ENCODE results near the gene SEC24A.
"Not testable (repeated sequence)": the region's sequence is repeated elsewhere in the genome, so short reads cannot be mapped to it uniquely, and the experiment has no call there.

The SEC24A gene

DNA sequence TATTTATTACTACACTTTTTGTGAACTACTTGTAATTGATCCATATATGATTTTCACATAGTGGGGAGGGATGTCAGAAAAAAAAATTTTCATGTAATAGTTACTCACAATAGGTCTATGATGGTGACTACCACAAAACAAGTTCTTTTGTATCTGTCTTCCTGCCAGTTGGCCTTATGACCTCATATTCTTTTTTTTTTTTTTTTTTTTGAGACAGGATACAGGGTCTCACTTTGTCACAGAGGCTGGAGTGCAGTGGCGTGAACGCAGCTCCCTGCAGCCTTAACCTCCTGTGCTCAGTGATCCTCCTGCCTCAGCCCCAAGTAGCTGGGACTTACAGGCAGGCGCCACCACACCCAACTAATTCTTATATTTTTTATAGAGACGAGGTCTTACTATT, 10.9 kb downstream of the SEC24A start:
- Histone ChIP-seq H3K9me3 (ENCODE audit: control insufficient read depth, low read length) (no peaks in the 10 kb centered on the region), H3K4me1 (ENCODE audit: control insufficient read depth, insufficient read depth, low read length) (peaks cover 17% of the 10 kb centered on the region), H3K36me3 (ENCODE audit: control insufficient read depth, insufficient read depth, low read length) (no peaks in the 10 kb centered on the region), H3K4me3 (ENCODE audit: low read length) (no peak overlapping the region), H3K9ac (ENCODE audit: low read length) (no peak overlapping the region), H3K27me3 (ENCODE audit: control insufficient read depth, insufficient read depth, low read length) (no peaks in the 10 kb centered on the region)

DNA sequence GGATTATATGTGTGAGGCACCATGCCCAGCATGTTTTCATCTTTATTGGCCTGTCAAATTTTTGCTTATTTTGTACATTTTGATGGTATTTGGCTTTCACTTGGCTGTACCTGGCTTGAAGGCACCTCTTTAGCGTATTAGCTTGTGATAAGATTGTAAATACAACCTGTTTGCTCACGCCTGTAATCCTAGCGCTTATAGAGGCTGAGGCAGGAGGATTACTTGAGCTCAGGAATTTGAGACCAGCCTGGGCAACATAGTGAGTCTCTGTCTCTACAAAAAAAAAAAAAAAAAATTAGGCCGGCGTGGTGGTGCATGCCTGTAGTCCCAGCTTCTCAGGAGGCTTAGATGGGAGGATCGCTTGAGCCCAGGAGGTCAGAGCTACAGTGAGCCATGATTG, 11.3 kb downstream of the SEC24A start:
- H3K27me3 ChIP-seq (ENCODE audit: control insufficient read depth, insufficient read depth, low read length), result no peaks in the 10 kb centered on the region
- no peaks in the 10 kb centered on the region for H3K36me3 ChIP-seq (ENCODE audit: control insufficient read depth, insufficient read depth, low read length)
- no peaks in the 10 kb centered on the region for H3K9me3 ChIP-seq (ENCODE audit: control insufficient read depth, low read length)
- H3K9ac ChIP-seq (ENCODE audit: low read length), result no peak overlapping the region
- peaks cover 17% of the 10 kb centered on the region for H3K4me1 ChIP-seq (ENCODE audit: control insufficient read depth, insufficient read depth, low read length)
- H3K4me3 ChIP-seq (ENCODE audit: low read length), result no peak overlapping the region

DNA sequence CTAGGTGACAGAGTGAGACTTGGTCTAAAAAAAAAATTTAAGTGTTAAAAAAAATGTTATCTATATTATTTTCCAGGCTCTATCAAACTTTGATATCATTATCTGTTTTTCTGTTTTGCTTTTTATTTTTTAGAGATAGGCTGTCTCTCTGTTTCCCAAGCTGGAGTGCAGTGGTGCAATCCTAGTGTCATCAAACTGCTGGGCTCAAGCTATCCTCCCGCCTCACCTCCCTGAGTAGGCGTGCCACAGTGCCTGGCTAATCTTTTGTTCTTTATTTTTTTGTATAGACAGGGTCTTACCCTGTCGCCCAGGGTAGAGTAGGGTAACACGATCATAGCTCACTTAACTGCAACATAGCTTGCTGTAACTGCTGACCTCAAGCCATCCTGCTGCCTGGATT, 14.4 kb downstream of the SEC24A start:
- Histone ChIP-seq H3K9ac (ENCODE audit: low read length) (no peak overlapping the region), H3K9me3 (ENCODE audit: control insufficient read depth, low read length) (no peaks in the 10 kb centered on the region), H3K27me3 (ENCODE audit: control insufficient read depth, insufficient read depth, low read length) (no peaks in the 10 kb centered on the region), H3K36me3 (ENCODE audit: control insufficient read depth, insufficient read depth, low read length) (no peaks in the 10 kb centered on the region), H3K4me3 (ENCODE audit: low read length) (no peak overlapping the region), H3K4me1 (ENCODE audit: control insufficient read depth, insufficient read depth, low read length) (peaks cover 17% of the 10 kb centered on the region)

DNA sequence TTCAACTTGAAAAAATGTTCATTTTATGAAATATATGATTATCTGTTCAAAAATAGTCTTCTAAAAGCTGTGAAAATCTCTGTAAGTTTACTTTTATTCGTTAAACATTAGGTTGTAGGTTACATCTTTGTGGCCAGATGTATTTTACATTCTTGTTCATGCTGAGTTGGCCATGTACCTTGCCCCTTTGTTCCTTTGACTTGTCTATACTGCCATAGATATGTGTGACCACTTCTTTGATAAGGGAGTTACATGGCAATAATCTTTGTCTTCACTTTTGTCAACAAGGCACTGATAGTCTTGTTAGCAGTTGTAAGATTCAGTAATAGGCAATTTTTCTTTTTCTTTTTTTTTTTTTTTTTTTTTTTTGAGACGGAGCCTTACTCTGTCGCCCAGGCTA, 15.9 kb downstream of the SEC24A start:
- Histone ChIP-seq H3K36me3 (ENCODE audit: control insufficient read depth, insufficient read depth, low read length) (no peaks in the 10 kb centered on the region), H3K9me3 (ENCODE audit: control insufficient read depth, low read length) (no peaks in the 10 kb centered on the region), H3K4me3 (ENCODE audit: low read length) (no peak overlapping the region)

DNA sequence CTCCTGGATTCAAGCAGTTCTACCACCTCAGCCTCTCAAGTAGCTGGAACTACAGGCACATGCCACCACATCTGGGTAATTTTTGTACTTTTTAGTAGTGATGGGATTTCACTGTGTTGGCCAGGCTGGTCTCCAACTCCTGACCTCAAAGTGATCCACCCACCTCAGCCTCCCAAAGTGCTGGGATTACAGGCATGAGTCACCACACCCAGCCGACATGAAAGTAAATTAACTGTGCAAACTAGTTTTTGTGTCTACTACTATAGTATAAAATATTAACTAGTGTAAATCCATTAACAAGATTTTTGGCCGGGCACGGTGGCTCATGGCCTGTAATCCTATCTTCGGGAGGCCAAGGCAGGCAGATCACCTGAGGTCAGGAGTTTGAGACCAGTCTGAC, 25.0 kb downstream of the SEC24A start:
- not testable (repeated sequence) for H3K4me1 ChIP-seq (ENCODE audit: control insufficient read depth, insufficient read depth, low read length); H3K4me3 ChIP-seq (ENCODE audit: low read length); H3K9ac ChIP-seq (ENCODE audit: low read length); H3K27me3 ChIP-seq (ENCODE audit: control insufficient read depth, insufficient read depth, low read length); H3K36me3 ChIP-seq (ENCODE audit: control insufficient read depth, insufficient read depth, low read length); H3K9me3 ChIP-seq (ENCODE audit: control insufficient read depth, low read length)

More for the DNA sequence above, 15.9 kb downstream of the SEC24A start:
- H3K9ac ChIP-seq (ENCODE audit: low read length), result no peak overlapping the region
- no peaks in the 10 kb centered on the region for H3K27me3 ChIP-seq (ENCODE audit: control insufficient read depth, insufficient read depth, low read length)
- peaks cover 17% of the 10 kb centered on the region for H3K4me1 ChIP-seq (ENCODE audit: control insufficient read depth, insufficient read depth, low read length)

DNA sequence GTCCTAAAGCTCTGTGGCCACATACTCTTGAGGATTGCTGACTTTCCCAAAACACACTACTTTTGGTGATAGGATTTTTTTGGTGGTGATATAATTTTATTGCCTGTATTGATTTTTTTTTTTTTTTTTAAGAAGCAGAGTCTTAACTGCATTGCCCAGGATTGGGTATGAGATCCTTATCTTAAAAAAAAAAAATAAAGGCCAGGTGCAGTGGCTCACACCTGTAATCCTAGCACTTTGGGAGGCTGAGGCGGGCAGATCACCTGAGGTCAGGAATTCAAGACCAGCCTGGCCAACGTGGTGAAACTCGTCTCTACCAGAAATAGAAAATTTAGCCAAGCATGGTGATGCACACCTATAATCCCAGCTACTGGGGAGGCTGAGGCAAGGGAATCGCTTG, 28.8 kb downstream of the SEC24A start:
- not testable (repeated sequence) for H3K36me3 ChIP-seq (ENCODE audit: control insufficient read depth, insufficient read depth, low read length); H3K9ac ChIP-seq (ENCODE audit: low read length); H3K4me1 ChIP-seq (ENCODE audit: control insufficient read depth, insufficient read depth, low read length); H3K4me3 ChIP-seq (ENCODE audit: low read length); H3K9me3 ChIP-seq (ENCODE audit: control insufficient read depth, low read length); H3K27me3 ChIP-seq (ENCODE audit: control insufficient read depth, insufficient read depth, low read length)

DNA sequence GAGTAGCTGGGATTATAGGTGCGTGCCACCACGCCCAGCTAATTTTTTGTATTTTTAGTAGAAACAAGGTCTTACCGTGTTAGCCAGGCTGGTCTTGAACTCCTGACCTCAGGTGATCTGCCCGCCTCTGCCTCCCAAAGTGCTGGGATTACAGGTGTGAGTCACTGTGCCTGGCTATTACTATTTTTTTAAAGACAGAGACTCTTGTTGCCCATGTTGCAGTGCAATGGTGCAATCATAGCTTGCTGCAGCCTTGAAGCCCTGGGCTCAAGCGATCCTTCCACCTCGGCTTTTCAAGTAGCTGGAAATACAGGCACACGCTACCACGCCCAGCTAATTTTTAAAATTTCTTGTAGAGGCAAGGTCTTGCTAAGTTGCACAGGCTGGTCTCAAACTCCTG, 41.6 kb downstream of the SEC24A start:
- not testable (repeated sequence) for H3K4me3 ChIP-seq (ENCODE audit: low read length); H3K27me3 ChIP-seq (ENCODE audit: control insufficient read depth, insufficient read depth, low read length); H3K36me3 ChIP-seq (ENCODE audit: control insufficient read depth, insufficient read depth, low read length); H3K9ac ChIP-seq (ENCODE audit: low read length); H3K9me3 ChIP-seq (ENCODE audit: control insufficient read depth, low read length); H3K4me1 ChIP-seq (ENCODE audit: control insufficient read depth, insufficient read depth, low read length)

DNA sequence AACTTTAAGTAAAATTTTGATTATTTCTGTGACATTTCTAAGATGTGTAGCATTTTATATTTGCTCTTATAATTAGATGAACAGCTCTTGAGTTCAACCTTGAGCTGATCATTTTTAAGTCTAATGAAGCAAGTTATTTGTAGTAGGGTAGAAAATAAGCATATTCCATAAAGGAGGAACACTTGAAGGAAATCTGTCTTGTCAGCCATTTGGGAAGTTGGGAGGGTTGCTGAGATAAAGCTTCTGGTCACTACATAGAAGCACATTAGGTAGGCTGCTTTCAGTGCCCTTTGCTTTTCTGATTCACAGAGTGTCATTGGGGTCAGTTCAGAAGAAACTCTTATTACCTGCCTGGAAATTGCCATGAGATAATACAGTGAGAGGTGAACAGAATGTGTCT, 44.1 kb downstream of the SEC24A start:
- H3K4me1 ChIP-seq (ENCODE audit: control insufficient read depth, insufficient read depth, low read length), result no peaks in the 10 kb centered on the region
- H3K9me3 ChIP-seq (ENCODE audit: control insufficient read depth, low read length), result no peaks in the 10 kb centered on the region
- no peak overlapping the region for H3K9ac ChIP-seq (ENCODE audit: low read length)
- H3K4me3 ChIP-seq (ENCODE audit: low read length), result no peak overlapping the region
- peaks cover under 1% of the 10 kb centered on the region for H3K36me3 ChIP-seq (ENCODE audit: control insufficient read depth, insufficient read depth, low read length)
- H3K27me3 ChIP-seq (ENCODE audit: control insufficient read depth, insufficient read depth, low read length), result no peaks in the 10 kb centered on the region

DNA sequence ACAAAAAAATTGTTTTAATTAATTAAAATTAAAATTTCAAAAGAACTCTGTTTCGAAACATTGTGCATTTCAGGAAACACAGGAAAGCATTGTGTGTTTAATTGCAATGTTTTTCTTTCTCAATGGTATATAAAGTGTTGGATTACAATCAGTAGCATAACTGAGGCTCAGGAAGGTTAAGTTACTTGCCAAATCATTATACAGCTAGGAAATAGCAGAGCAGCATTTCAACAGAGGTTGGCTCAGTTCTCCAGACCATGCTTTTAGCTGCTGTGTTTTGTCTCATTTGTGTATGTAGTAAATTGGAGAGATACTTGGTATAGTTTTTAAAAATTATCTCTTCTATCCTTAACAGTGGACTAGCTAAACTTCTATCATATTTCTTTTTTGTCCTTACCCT, 59.7 kb downstream of the SEC24A start:
- Histone ChIP-seq H3K27me3 (ENCODE audit: control insufficient read depth, insufficient read depth, low read length) (no peaks in the 10 kb centered on the region), H3K4me1 (ENCODE audit: control insufficient read depth, insufficient read depth, low read length) (no peaks in the 10 kb centered on the region), H3K9me3 (ENCODE audit: control insufficient read depth, low read length) (no peaks in the 10 kb centered on the region), H3K36me3 (ENCODE audit: control insufficient read depth, insufficient read depth, low read length) (no peaks in the 10 kb centered on the region), H3K4me3 (ENCODE audit: low read length) (no peak overlapping the region), H3K9ac (ENCODE audit: low read length) (no peak overlapping the region)

DNA sequence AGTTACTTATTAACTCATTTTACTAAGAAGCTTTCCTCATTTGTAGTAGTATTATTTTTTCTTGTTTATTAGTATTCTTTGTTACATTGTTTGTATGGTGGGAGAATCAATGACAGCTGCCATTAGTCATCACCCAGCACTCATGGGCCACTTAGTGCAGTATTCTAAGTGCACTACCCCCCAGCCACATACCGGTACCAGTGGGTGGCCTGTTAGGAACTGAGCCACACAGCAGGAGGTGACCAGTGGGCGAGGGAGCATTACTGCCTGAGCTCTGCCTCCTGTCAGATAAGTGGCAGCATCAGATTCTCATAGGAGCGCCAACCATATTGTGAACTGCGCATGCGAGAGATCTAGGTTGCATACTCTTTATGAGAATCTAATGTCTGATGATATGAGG, 65.5 kb downstream of the SEC24A start:
- Histone ChIP-seq H3K27me3 (ENCODE audit: control insufficient read depth, insufficient read depth, low read length) (no peaks in the 10 kb centered on the region), H3K36me3 (ENCODE audit: control insufficient read depth, insufficient read depth, low read length) (no peaks in the 10 kb centered on the region), H3K9ac (ENCODE audit: low read length) (no peak overlapping the region), H3K4me3 (ENCODE audit: low read length) (no peak overlapping the region), H3K4me1 (ENCODE audit: control insufficient read depth, insufficient read depth, low read length) (no peaks in the 10 kb centered on the region), H3K9me3 (ENCODE audit: control insufficient read depth, low read length) (no peaks in the 10 kb centered on the region)

DNA sequence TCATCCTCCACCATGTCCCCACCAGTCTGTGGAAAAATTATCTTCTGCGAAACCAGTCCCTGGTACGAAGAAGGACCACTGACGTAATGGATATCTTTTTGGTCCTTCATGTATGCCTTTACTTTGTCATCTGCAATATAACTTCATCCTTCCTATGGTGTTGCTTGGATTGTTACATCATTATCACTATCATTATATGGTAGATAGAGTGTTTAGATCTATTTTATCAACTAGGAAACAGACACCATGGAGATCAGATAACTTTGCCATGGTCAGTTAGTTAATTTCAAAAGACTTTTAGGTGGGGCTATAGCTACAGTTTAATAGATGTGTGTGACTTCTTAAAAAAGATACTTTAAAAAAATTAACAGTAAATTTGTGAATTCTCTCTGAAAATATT, 66.0 kb downstream of the SEC24A start:
- Histone ChIP-seq H3K9me3 (ENCODE audit: control insufficient read depth, low read length) (no peaks in the 10 kb centered on the region), H3K9ac (ENCODE audit: low read length) (no peak overlapping the region), H3K36me3 (ENCODE audit: control insufficient read depth, insufficient read depth, low read length) (no peaks in the 10 kb centered on the region), H3K27me3 (ENCODE audit: control insufficient read depth, insufficient read depth, low read length) (no peaks in the 10 kb centered on the region), H3K4me1 (ENCODE audit: control insufficient read depth, insufficient read depth, low read length) (no peaks in the 10 kb centered on the region), H3K4me3 (ENCODE audit: low read length) (no peak overlapping the region)

DNA sequence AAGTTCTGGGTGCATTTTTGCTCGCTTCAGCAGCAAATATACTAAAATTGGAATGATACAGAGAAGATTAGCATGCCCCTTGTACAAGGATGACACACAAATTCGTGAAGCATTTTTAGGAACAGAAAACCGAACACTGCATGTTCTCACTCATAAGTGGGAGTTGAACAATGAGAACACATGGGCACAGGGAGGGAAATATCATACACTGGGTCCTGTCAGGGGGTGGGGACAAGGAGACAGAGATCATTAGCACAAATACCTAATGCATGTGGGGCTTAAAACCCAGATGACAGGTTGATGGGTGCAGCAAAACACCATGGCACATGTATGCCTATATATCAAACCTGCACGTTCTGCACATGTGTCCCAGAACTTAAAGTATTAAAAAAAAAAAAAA, 66.9 kb downstream of the SEC24A start:
- not testable (repeated sequence) for H3K36me3 ChIP-seq (ENCODE audit: control insufficient read depth, insufficient read depth, low read length); H3K9me3 ChIP-seq (ENCODE audit: control insufficient read depth, low read length); H3K4me1 ChIP-seq (ENCODE audit: control insufficient read depth, insufficient read depth, low read length); H3K4me3 ChIP-seq (ENCODE audit: low read length); H3K27me3 ChIP-seq (ENCODE audit: control insufficient read depth, insufficient read depth, low read length); H3K9ac ChIP-seq (ENCODE audit: low read length)

DNA sequence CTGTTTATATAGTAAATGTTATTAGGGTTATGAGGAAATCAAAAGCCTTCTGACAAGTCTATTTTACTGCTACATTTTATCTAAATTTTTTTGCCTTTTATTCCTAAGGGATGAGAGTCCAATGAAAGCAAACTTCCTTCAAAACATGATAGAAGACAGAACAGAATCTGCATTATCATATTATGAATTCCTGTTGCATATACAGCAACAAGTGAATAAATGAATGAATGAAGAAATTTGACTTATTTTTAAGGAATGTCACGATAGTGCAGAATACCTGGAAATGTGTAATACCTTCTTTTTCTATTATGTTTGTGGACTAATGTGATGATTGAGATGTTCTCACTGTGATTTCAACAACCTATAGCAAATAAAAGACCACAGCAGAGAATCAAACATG, 76.3 kb downstream of the SEC24A start:
- no peak overlapping the region for H3K4me3 ChIP-seq (ENCODE audit: low read length)
- peaks cover 9% of the 10 kb centered on the region for H3K36me3 ChIP-seq (ENCODE audit: control insufficient read depth, insufficient read depth, low read length)
- H3K9ac ChIP-seq (ENCODE audit: low read length), result no peak overlapping the region
- H3K9me3 ChIP-seq (ENCODE audit: control insufficient read depth, low read length), result no peaks in the 10 kb centered on the region
- no peaks in the 10 kb centered on the region for H3K27me3 ChIP-seq (ENCODE audit: control insufficient read depth, insufficient read depth, low read length)
- H3K4me1 ChIP-seq (ENCODE audit: control insufficient read depth, insufficient read depth, low read length), result no peaks in the 10 kb centered on the region
